ENCODE measurements around the gene GPSM3. TPM values are rescaled to one million over a fixed set of nuclear protein-coding genes. Genes with fewer than 3 reads are reported as not detected.
A peak's percentile ranks its signal among the peaks of the same experiment; 100 is the strongest.
"Not testable (repeated sequence)": the region's sequence is repeated elsewhere in the genome, so short reads cannot be mapped to it uniquely, and the experiment has no call there.

Gene GPSM3
- total RNA-seq, 1 experiment from 2014 or later = 2.0 TPM

- TF ChIP-seq CTCF (IDR thresholded peaks at IDR 0.05) (no peak), POLR2AphosphoS5 (IDR thresholded peaks at IDR 0.05; ENCODE audit: low read depth, low read length) (no peak), REST (IDR thresholded peaks at IDR 0.05; ENCODE audit: insufficient read depth in 1 of 2, low read depth in 2 of 2, low read length in 1 of 2) (no peak), SIN3A (IDR thresholded peaks at IDR 0.05; ENCODE audit: borderline replicate concordance, insufficient read depth, low read depth, low read length) (no peak), TCF7L2 (IDR thresholded peaks at IDR 0.05; ENCODE audit: low read depth, low read length) (no peak)
- intact Hi-C loops (cut with micrococcal nuclease; ENCODE audit: unreplicated experiment) (loop anchor here (10.0 kb wide), 1 partner anchor 80 kb away; no protein-coding TSS in a partner anchor), in situ Hi-C loops (cut with HindIII; ENCODE audit: low pct_unique_long_range_greater_than_20kb, low sequenced_read_pairs) (no loop called here)
- ChIA-PET CTCF (interaction anchor here (0.6 kb wide), 1 partner anchor 9 kb away, joined by 7 read pairs; no protein-coding TSS in a partner anchor), POLR2A (no interaction called here)
- ATAC-seq = no peak
- peak overlapping the region; percentile 99; the same call in 1 of the 2 replicates for H3K27ac ChIP-seq (ENCODE audit: low read length)
- no peaks in the 10 kb centered on the region for H3K9me3 ChIP-seq (ENCODE audit: control insufficient read depth, insufficient read depth, low read depth, low read length)
- no peaks in the 10 kb centered on the region for H3K27me3 ChIP-seq (ENCODE audit: control insufficient read depth, insufficient read depth, low read length)
- DNase-seq (ENCODE audit: low read depth, low spot score) = no peak
- H3K4me3 ChIP-seq (ENCODE audit: low read depth in 2 of 2, low read length in 2 of 2) = no peak overlapping the region
- no TSS peak for BruUV-seq (replicated peaks)
- no peaks in the 10 kb centered on the region; the same call in 1 of the 2 replicates for H3K36me3 ChIP-seq (ENCODE audit: control insufficient read depth, insufficient read depth, low read length)
- peaks cover 36% of the 10 kb centered on the region for H3K4me1 ChIP-seq (ENCODE audit: control insufficient read depth, insufficient read depth, low read length)
Measured at GRCh38 chr6:32194388-32194787, 1.9 kb upstream of the GPSM3 start.

GRCh38 chr6:32193096-32193495, 653 bp upstream of the GPSM3 start:
- Histone ChIP-seq H3K27ac (ENCODE audit: low read length) (peak overlapping the region; percentile 81), H3K4me1 (ENCODE audit: control insufficient read depth, insufficient read depth, low read length) (peaks cover 42% of the 10 kb centered on the region)
- in situ Hi-C loops (cut with HindIII; ENCODE audit: low pct_unique_long_range_greater_than_20kb, low sequenced_read_pairs); BruUV-seq (replicated peaks); CTCF ChIA-PET; H3K9me3 ChIP-seq (ENCODE audit: control insufficient read depth, insufficient read depth, low read depth, low read length); DNase-seq (ENCODE audit: low read depth, low spot score); H3K4me3 ChIP-seq (ENCODE audit: low read depth in 2 of 2, low read length in 2 of 2); ATAC-seq; H3K27me3 ChIP-seq (ENCODE audit: control insufficient read depth, insufficient read depth, low read length); POLR2A ChIA-PET; H3K36me3 ChIP-seq (ENCODE audit: control insufficient read depth, insufficient read depth, low read length): not testable (repeated sequence)
- intact Hi-C loops (cut with micrococcal nuclease; ENCODE audit: unreplicated experiment) = loop anchor here (10.0 kb wide), 1 partner anchor 78 kb away; no protein-coding TSS in a partner anchor

Measured in Panc1 (cell line).